Stimulated activated CD4-positive, alpha-beta T cell treated with anti-CD3 and anti-CD28 coated beads, Interleukin-1b, Interleukin-23, amount 100 ng/mL, for 24 hours (primary cell): ENCODE measurements around the gene ARHGAP42.

Experiments used
- DNase-seq, 4 experiments: peaks; one replicate each; pipeline ENCODE4 v3.0.0-alpha.2; 2020; ENCODE audit warnings: low read depth in 4 of 4, low spot score in 1 of 4

The ARHGAP42 gene

DNA sequence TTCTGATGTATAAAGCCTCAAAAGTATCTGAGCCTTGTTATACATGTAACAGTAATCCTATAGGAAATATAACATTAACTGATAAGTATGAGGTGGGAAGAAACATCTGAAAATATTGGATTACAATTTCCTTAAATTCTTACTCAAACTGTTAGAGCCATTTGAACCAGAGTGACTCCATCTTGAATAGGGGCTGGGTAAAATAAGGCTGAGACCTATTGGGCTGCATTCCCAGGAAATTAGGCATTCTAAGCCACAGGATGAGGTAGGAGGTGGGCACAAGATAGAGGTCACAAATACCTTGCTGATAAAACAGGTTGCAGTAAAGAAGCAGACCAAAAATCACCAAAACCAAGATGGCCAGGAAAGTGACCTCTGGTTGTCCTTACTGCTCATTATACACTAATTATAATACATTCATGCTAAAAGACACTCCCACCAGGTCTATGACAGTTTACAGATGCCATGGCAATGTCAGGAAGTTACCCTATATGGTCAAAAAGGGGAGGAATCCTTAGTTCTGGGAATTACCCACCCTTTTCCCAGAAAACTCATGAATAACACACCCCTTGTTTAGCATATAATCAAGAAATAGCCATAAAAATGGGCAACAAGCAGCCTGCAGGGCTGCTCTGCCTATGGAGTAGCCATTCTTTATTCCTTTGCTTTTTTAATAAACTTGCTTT is 327.7 kb downstream of the ARHGAP42 start:
- DNase-seq, result no peak

DNA sequence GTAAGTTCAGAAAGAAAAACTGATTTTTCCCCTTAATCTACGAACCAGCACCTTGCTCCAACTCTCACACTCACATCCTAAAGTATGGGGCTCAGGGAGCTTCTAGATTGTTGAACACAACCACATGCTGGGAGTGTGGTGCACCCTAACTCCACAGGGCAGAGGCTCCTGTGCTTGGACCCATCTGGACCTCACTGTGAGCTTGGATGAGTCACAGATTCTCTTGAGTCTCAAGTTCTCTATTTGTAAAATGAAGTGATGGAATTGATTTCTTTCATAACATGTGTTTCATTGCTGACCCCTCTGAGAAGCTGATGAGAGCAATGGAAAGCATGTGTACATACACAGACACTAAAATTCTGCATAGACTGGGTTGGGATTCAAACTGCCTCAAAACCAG is 332.8 kb downstream of the ARHGAP42 start:
- DNase-seq, result no peak

DNA sequence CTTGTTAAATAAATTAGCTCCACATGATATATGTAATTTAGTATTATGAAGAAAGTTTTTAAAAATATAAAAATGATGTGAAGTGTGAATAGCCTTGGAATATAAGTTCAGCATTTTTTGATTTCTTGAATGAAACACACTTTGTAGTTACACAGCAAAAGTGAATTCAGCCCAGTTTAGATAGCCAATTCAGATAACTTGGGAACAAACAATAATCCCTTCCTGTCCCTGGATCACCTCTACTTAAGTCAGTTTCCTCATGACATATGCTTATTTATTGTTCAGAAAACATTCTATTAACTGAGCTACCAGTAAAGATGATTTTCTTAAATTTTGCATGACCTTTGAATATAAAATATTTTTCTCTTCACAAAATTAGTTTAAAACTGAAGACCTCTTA is 335.2 kb downstream of the ARHGAP42 start:
- DNase-seq, result no peak

DNA sequence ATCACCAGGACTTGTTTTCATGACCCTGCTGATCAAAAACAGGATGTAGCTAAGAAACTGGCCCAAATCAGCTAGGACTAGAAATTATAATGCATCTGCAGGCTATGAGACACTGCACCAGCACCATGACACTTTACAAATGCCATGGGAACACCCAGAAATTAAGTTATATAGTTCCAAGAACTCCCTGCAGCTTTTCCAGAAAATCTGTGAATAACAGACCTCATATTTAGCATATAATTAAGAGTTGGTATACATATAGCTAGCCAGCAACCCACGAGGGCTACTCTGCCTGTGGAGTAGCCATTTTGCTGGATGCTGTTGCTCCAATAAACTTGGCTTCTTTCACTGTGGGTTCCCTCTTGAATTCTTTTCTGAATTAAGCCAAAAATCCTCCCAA is 341.6 kb downstream of the ARHGAP42 start:
- no peak for DNase-seq

DNA sequence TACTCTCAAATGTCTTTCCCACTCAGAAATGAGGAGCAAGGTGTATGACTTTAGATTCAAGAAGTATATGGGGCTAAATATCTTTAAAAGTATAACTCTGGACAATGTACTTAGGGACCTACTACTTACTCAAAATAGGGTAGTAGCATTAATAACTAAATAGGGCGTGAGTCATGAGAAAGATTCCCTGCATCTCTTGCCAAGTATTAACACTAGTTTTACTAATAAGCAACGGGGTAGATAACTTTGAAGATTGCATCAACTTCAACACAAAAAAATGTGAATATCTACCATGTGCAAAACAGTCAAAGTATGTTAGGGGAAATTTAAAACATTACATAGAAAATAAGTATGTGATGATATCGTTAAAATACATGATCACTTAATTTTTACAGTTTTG is 342.9 kb downstream of the ARHGAP42 start:
- DNase-seq, result no peak

DNA sequence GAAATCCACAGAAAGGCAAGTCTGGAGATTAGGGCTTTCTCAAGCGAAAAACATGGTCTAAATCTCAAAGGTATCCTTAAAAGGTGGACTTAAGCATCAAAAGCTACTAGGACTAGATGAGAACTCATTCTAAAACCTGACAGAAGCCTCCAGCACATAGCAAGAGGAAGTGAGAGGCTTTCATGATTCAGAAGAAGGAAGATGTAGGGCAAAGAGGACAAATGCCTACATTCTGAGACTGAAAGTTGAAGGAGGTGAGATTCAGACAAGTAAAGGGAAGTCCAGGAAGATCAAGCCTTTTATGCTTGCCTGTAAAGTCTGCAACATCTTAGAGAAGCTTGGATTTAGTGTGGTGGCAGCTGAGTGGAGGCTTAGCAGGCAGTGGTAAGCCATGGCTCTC is 343.6 kb downstream of the ARHGAP42 start:
- no peak for DNase-seq

DNA sequence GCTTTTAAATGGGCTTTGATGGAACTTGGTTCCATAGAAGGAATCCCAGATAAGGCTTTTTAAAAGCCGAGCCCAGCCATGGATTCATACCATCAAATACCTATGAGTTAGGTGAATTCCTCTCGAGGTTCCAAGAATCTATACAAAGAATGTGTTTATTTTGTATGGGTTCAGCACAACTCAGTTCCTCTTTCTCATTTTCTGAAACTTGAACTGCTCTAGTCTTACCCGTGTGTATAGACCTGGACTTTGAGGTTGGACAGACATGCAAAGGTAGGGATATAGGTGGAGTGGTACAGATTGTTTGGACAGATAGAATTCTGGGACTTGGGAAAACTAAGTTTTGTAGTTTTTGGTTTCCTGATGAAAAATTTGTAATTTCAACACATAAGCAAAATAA is 344.6 kb downstream of the ARHGAP42 start:
- DNase-seq, result no peak

DNA sequence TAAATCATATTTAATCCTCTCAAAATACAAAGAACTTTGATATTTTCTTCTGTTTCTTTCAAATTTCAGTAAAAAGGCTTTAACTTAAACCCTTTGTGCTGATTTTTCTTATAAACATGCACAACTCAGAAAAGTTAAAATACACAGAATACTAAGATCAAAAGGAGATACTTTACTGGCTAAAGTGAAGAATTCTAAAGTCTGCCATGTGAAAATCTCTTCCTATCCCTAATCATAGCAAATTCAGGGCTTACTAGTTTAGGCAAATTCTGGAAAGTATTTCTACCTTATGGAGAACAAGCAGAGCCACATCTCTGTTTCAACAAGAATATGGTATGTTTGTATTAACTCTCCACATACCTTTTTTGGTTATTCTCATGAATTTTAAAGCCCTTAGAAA is 345.9 kb downstream of the ARHGAP42 start:
- no peak for DNase-seq

DNA sequence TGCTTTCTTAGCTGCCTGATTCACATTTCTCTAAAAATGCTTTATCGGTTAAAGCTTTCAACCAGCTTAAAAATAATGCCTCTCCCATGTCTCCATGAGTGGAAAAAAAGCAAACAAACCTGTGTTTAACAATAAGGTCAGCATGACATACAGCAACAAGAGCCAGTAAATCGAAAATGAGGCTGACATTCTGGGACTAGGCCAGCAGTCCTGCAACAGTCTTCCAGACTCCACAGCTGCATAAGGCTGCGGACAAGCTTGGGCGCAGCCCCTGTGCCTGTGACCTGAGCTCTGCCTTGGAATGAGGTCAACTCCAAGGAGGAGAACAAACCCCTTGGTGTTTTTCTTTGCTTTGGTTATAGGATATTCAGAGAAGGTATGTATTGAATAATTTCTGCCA is 347.0 kb downstream of the ARHGAP42 start:
- no peak for DNase-seq

DNA sequence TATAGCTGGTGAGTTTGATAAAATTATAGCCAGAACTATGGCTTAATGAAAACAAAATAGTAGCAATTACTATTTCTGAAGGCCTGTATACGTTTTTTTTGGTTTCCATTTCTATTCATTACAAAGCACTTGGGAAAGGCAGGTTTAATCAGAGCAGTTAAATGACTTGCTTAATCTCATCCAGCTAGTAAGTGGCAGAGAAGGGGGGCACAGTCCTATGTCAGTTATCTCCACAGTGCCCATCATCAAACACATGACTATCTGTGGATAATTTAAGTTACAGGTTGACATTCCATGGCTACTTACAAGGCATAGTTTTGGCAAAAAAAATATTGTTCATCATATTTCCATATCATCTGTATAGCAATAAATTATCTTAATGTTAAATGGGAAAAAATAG is 348.8 kb downstream of the ARHGAP42 start:
- DNase-seq, result no peak
